HepG2 (cell line): ENCODE measurements around the gene CAPN12. TPM values are rescaled to one million over a fixed set of nuclear protein-coding genes. Genes with fewer than 3 reads are reported as not detected.

Experiments used
- BHLHE40 ChIP-seq: IDR thresholded peaks from 2 replicates; pipeline ENCODE4 v1.6.1; 2011; ENCODE audit warnings: low read length, improper control_type of control experiment
- CREM ChIP-seq, 2 experiments: sonication (generic) in 1 of 2; formaldehyde crosslinking in 1 of 2; IDR thresholded peaks; 2 replicates each; pipeline versions ENCODE4 v1.4.0 to v1.6.1; 2016 to 2020; ENCODE audit warnings: antibody characterized with exemption in 1 of 2, mild to moderate bottlenecking in 1 of 2, missing genetic modification reagents in 1 of 2
- FOXP4 ChIP-seq: sonication (generic); formaldehyde crosslinking; IDR thresholded peaks from 2 replicates; pipeline ENCODE4 v1.4.0; 2020; ENCODE audit warnings: missing genetic modification reagents
- GATAD2A ChIP-seq: IDR thresholded peaks from 2 replicates; pipeline ENCODE4 v1.6.1; 2016
- MIXL1 ChIP-seq: IDR thresholded peaks from 2 replicates; pipeline ENCODE4 v1.6.1; 2016
- RARA ChIP-seq: IDR thresholded peaks from 2 replicates; pipeline ENCODE4 v1.6.1; 2016; ENCODE audit warnings: missing genetic modification reagents, missing compliant biosample characterization
- SALL1 ChIP-seq: sonication (generic); formaldehyde crosslinking; IDR thresholded peaks from 2 replicates; pipeline ENCODE4 v1.8.0; 2022; ENCODE audit warnings: mild to moderate bottlenecking, missing genetic modification reagents
- SUZ12 ChIP-seq: fragments of 150-350 bp; IDR thresholded peaks from 2 replicates; pipeline ENCODE4 v1.6.1; 2014; ENCODE audit warnings: low read depth, low read length
- TBX2 ChIP-seq: sonication (generic); formaldehyde crosslinking; IDR thresholded peaks from 2 replicates; pipeline ENCODE4 v1.5.0; 2020; ENCODE audit warnings: missing genetic modification reagents, mild to moderate bottlenecking, borderline replicate concordance
- THAP7 ChIP-seq: sonication (generic); formaldehyde crosslinking; IDR thresholded peaks from 2 replicates; pipeline ENCODE4 v1.8.1; 2023; ENCODE audit warnings: mild to moderate bottlenecking, missing genetic modification reagents
- ZBTB3 ChIP-seq: sonication (generic); formaldehyde crosslinking; IDR thresholded peaks from 2 replicates; pipeline ENCODE4 v1.4.0; 2020; ENCODE audit warnings: low read depth, mild to moderate bottlenecking, moderate library complexity, missing genetic modification reagents, borderline replicate concordance
- ZBTB38 ChIP-seq: sonication (generic); formaldehyde crosslinking; IDR thresholded peaks from 2 replicates; pipeline ENCODE4 v1.5.1; 2020; ENCODE audit warnings: mild to moderate bottlenecking, missing genetic modification reagents
- ZFY ChIP-seq: sonication (generic); formaldehyde crosslinking; IDR thresholded peaks from 2 replicates; pipeline ENCODE4 v1.4.0; 2020; ENCODE audit warnings: missing genetic modification reagents
- ZGPAT ChIP-seq: IDR thresholded peaks from 2 replicates; pipeline ENCODE4 v1.6.1; 2016; ENCODE audit warnings: mild to moderate bottlenecking
- ZNF263 ChIP-seq: sonication (generic); formaldehyde crosslinking; IDR thresholded peaks from 2 replicates; pipeline ENCODE4 v1.4.0; 2020; ENCODE audit warnings: missing genetic modification reagents
- ZNF30 ChIP-seq: sonication (generic); formaldehyde crosslinking; IDR thresholded peaks from 2 replicates; pipeline ENCODE4 v1.5.0; 2020; ENCODE audit warnings: mild to moderate bottlenecking, missing genetic modification reagents
- ZNF605 ChIP-seq: sonication (generic); formaldehyde crosslinking; IDR thresholded peaks from 2 replicates; pipeline ENCODE4 v1.8.0; 2022; ENCODE audit warnings: mild to moderate bottlenecking, missing genetic modification reagents
- ZNF775 ChIP-seq: sonication (generic); formaldehyde crosslinking; IDR thresholded peaks from 2 replicates; pipeline ENCODE4 v1.4.0; 2020; ENCODE audit warnings: missing genetic modification reagents, mild to moderate bottlenecking, moderate library complexity, borderline replicate concordance
- ZNF782 ChIP-seq: sonication (generic); formaldehyde crosslinking; IDR thresholded peaks from 2 replicates; pipeline ENCODE4 v1.4.0; 2020; ENCODE audit warnings: missing genetic modification reagents, mild to moderate bottlenecking, borderline replicate concordance
- polyA plus RNA-seq, 8 experiments: library from polyadenylated mRNA; depleted of rRNA in 3 of 8; stranded (reverse) in 7 of 8; unstranded in 1 of 8; fragments of >200 nt; fragmentation: Illumina TruSeq in 4 of 8; extraction: Trizol in 4 of 8; gene quantifications; 2 replicates each; pipeline versions ENCODE4 v1.2.1 to v1.2.3, GENCODE V29; 2011 to 2016; ENCODE audit warnings: low read depth in 4 of 8, missing spikeins in 1 of 8, mixed read lengths in 1 of 8; ENCODE audit not compliant: insufficient read depth in 1 of 8
- total RNA-seq, 5 experiments: library from RNA; depleted of rRNA; stranded (reverse); fragments of >200 nt; fragmentation: Illumina TruSeq; extraction: Trizol; gene quantifications; 2 replicates each; pipeline ENCODE4 v1.2.3, GENCODE V29; 2016; ENCODE audit warnings: low read depth in 1 of 5

Gene CAPN12
- total and polyA plus RNA-seq, 2 of the 13 experiments (the other 11 are each of a cell fraction or from before 2014, with no cell fraction given) = 1.6 to 13.6 TPM

- TF ChIP-seq GATAD2A (CRISPR knock-in tag) = peak; percentile 80
- no peak for TF ChIP-seq ZNF775 (CRISPR knock-in tag)
- TF ChIP-seq ZBTB38 = no peak
- TF ChIP-seq ZBTB3 = no peak
- TF ChIP-seq BHLHE40 = peak; percentile 82
- TF ChIP-seq SUZ12 = no peak
- peak; percentile 62; the same call in 1 of the 2 replicates for TF ChIP-seq ZGPAT (CRISPR knock-in tag)
- no peak for TF ChIP-seq ZNF30 (CRISPR knock-in tag)
- TF ChIP-seq FOXP4 (CRISPR knock-in tag) = peak; percentile 24; the same call in 1 of the 2 replicates
- TF ChIP-seq ZNF782 (CRISPR knock-in tag) = no peak
- TF ChIP-seq ZNF605 (CRISPR knock-in tag) = 0 out of 2 replicates have a peak, but pooled peaks have one; percentile 60
- TF ChIP-seq MIXL1 (CRISPR knock-in tag) = 0 out of 2 replicates have a peak, but pooled peaks have one; percentile 32
- TF ChIP-seq CREM (IDR thresholded peaks at IDR 0.05) = peak; percentile 22; the same call in 1 of the 2 replicates
- TF ChIP-seq CREM (CRISPR knock-in tag; IDR thresholded peaks at IDR 0.05) = no peak
- TF ChIP-seq TBX2 (CRISPR knock-in tag) = peak; percentile 64; the same call in 1 of the 2 replicates
- no peak for TF ChIP-seq THAP7
- TF ChIP-seq ZNF263 (CRISPR knock-in tag) = no peak
- peak; percentile 48 for TF ChIP-seq ZFY
- peak; percentile 23; the same call in 1 of the 2 replicates for TF ChIP-seq RARA
- peak; percentile 61 for TF ChIP-seq SALL1 (CRISPR knock-in tag)
These were observed 60.7 kb downstream of the CAPN12 start (continued) for GRCh38 chr19:38683393-38684077.
